Measurements from ENCODE around the gene USO1. TPM values are rescaled to one million over a fixed set of nuclear protein-coding genes. Genes with fewer than 3 reads are reported as not detected.
A peak's percentile ranks its signal among the peaks of the same experiment; 100 is the strongest.

The USO1 gene
- total RNA-seq, 1 experiment from 2014 or later, result 110 TPM

GRCh38 chr4:75849461-75849860 is 125.1 kb downstream of the USO1 start:
- no peak overlapping the region for H3K4ac ChIP-seq (ENCODE audit: low read depth, low read length)
- H3K79me1 ChIP-seq (ENCODE audit: insufficient read depth, low read depth, low read length, poor library complexity, severe bottlenecking), result no peaks in the 10 kb centered on the region
- no peak for TF ChIP-seq CTCF (conservative IDR thresholded peaks at IDR 0.05)
- peak; percentile 81 for DNase-seq
- H3K23ac ChIP-seq (ENCODE audit: insufficient read length, low read depth, low read length), result no peak overlapping the region
- H4K20me1 ChIP-seq (ENCODE audit: control insufficient read depth, insufficient read depth, insufficient read length), result no peaks in the 10 kb centered on the region
- peaks cover 7% of the 10 kb centered on the region; the same call in 1 of the 2 replicates for H3K4me1 ChIP-seq (ENCODE audit: insufficient read depth, low read length)
- H3K27ac Mint-ChIP-seq, result peak overlapping the region in 2 of 3 experiments; percentile 28 to 89; a peak in 3 of 7 replicates
- no peak overlapping the region for H2BK20ac ChIP-seq (ENCODE audit: low read depth, low read length, poor library complexity, severe bottlenecking)
- no peak overlapping the region for H3T11ph ChIP-seq (ENCODE audit: low read length)
- H3K9me3 Mint-ChIP-seq, result no peaks in the 10 kb centered on the region
- H4K5ac ChIP-seq (ENCODE audit: insufficient read length, low read depth, low read length), result peak overlapping the region; percentile 73
- H3K4me2 ChIP-seq (ENCODE audit: insufficient read depth, insufficient read length, low read length), result no peak overlapping the region
- H3K14ac ChIP-seq (ENCODE audit: insufficient read depth, low read length), result no peak overlapping the region
- no peak overlapping the region for H3K9ac ChIP-seq (ENCODE audit: extremely low read depth, insufficient read length, low read length)
- H4K91ac ChIP-seq (ENCODE audit: insufficient read length, low read depth, low read length), result no peak overlapping the region
- peak overlapping the region; percentile 72 for H2BK12ac ChIP-seq (ENCODE audit: insufficient read length, low read depth, low read length)
- H3K27me3 ChIP-seq (ENCODE audit: insufficient read depth, low read length), result no peaks in the 10 kb centered on the region
- H3K79me2 ChIP-seq (ENCODE audit: insufficient read depth, low read length), result no peaks in the 10 kb centered on the region
- H3K23me2 ChIP-seq (ENCODE audit: insufficient read length, low read depth, low read length, poor library complexity, severe bottlenecking), result no peaks in the 10 kb centered on the region
- no peaks in the 10 kb centered on the region for H3K9me3 ChIP-seq (ENCODE audit: control insufficient read depth, low read depth, low read length)
- H2AFZ ChIP-seq (ENCODE audit: low read length), result no peak overlapping the region
- H3K56ac ChIP-seq (ENCODE audit: insufficient read length, low read depth, low read length), result no peak overlapping the region
- H3K36me3 Mint-ChIP-seq (ENCODE audit: insufficient read depth in 1 of 3, low read depth in 3 of 3), result no peaks in the 10 kb centered on the region
- peak overlapping the region; percentile 11 for H3K18ac ChIP-seq (ENCODE audit: insufficient read length, low read depth, low read length)
- no peak overlapping the region for H4K8ac ChIP-seq (replicated peaks; ENCODE audit: insufficient read length, low read depth, low read length)
- no peak overlapping the region for H2BK120ac ChIP-seq (ENCODE audit: low read depth, low read length, poor library complexity, severe bottlenecking)
- H2AK5ac ChIP-seq (ENCODE audit: insufficient read length, low read length), result no peak overlapping the region
- no peak overlapping the region for H2BK15ac ChIP-seq (ENCODE audit: low read depth, low read length)
- H3K4me1 Mint-ChIP-seq, result peaks cover 20 to 23% of the 10 kb centered on the region in 2 experiments
- peak overlapping the region; percentile 59 for H2BK5ac ChIP-seq (ENCODE audit: insufficient read length, low read length)
- no peak overlapping the region for H3K4me3 Mint-ChIP-seq
- no peaks in the 10 kb centered on the region; the same call in 1 of the 2 replicates for H3K27me3 Mint-ChIP-seq (ENCODE audit: low read depth)
- no peak overlapping the region for H3K27ac ChIP-seq (ENCODE audit: insufficient read length, low read depth, low read length)
- WGBS (ENCODE audit: extremely low coverage, insufficient read length, low lambda C conversion rate), result no CpG with 5 or more reads among the region's 6 CpGs

Data from H9 (cell line).